Epithelial cell of esophagus (primary cell): ENCODE results near the gene ZNF445.
"Not testable (repeated sequence)": the region's sequence is repeated elsewhere in the genome, so short reads cannot be mapped to it uniquely, and the experiment has no call there.

ENCODE experiments used
- DNase-seq: peaks from one replicate; pipeline ENCODE4 v3.0.0; 2010; ENCODE audit warnings: low read depth
- H3K4me3 ChIP-seq: 2 replicates; pipeline ENCODE4 v1.5.1; 2011; ENCODE audit warnings: mild to moderate bottlenecking, low read length, control low read depth
- TF ChIP-seq, protein P1 (sequence below): IDR thresholded peaks from 2 replicates; pipeline ENCODE4 v1.5.1; 2011; ENCODE audit warnings: low read depth, mild to moderate bottlenecking, low read length, control low read depth, inconsistent platforms; ENCODE audit not compliant: insufficient read depth; ENCODE audit errors: missing control alignments

The ZNF445 gene

GRCh38 chr3:44511238-44511566 is 33.7 kb upstream of the ZNF445 start:
- no peak for DNase-seq
- TF ChIP-seq, protein P1, sequence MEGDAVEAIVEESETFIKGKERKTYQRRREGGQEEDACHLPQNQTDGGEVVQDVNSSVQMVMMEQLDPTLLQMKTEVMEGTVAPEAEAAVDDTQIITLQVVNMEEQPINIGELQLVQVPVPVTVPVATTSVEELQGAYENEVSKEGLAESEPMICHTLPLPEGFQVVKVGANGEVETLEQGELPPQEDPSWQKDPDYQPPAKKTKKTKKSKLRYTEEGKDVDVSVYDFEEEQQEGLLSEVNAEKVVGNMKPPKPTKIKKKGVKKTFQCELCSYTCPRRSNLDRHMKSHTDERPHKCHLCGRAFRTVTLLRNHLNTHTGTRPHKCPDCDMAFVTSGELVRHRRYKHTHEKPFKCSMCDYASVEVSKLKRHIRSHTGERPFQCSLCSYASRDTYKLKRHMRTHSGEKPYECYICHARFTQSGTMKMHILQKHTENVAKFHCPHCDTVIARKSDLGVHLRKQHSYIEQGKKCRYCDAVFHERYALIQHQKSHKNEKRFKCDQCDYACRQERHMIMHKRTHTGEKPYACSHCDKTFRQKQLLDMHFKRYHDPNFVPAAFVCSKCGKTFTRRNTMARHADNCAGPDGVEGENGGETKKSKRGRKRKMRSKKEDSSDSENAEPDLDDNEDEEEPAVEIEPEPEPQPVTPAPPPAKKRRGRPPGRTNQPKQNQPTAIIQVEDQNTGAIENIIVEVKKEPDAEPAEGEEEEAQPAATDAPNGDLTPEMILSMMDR, result no peak
- peak overlapping the region; percentile 53 for H3K4me3 ChIP-seq

- H3K4me3 ChIP-seq, result peak overlapping the region; percentile 87
- TF ChIP-seq, protein P1, result no peak
- DNase-seq, result no peak
Observed at GRCh38 chr3:44510000-44510368, 32.5 kb upstream of the ZNF445 start.

DNA sequence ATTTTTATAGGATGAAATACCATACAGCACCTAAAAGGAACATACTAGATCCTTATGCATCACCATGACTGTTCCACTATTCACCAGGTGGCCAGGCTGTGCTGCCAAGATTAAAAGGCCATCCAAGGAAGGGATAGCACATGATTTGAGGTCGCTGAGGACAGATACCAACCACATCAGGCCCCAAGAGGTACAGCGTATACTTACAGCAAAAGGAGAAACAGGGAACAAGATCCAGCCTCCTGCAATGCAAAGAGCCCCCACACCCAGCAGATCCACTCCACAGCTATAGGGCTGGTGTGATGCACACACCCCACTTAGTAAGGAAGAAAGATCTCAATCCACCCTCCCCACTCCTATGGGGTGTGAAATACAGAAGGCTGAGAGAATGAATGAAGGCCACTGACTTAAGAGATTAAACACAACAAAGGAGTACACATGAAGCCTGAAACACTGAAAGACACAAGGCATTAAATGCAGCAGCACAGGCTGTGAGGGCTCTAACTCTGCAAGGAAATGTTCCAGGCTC is 32.0 kb upstream of the ZNF445 start:
- TF ChIP-seq, protein P1, result no peak
- no peak for DNase-seq
- H3K4me3 ChIP-seq, result peak overlapping the region; percentile 87

DNA sequence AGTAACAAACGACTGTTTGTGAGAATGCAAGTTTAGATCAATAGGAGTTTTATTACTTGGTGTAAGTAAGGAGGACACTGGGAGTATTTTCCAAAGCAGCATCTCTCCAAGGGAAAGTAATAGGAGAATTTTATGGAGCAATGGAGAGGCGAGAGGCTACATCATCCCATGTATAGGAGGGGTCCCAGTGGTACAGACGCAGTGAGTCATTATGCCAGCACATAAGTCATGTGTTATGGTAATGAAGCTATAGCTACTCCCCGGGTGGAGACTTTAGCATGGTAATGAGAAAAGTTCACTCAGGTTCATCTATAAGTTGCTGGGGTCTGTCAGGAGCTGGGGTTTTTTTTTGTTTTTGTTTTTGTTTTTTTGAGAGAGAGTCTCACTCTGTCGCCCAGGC is 29.5 kb upstream of the ZNF445 start:
- no peak overlapping the region for H3K4me3 ChIP-seq
- TF ChIP-seq, protein P1, result no peak
- DNase-seq, result no peak

GRCh38 chr3:44506556-44506955 is 29.1 kb upstream of the ZNF445 start:
- TF ChIP-seq, protein P1, result no peak
- DNase-seq, result no peak
- H3K4me3 ChIP-seq, result no peak overlapping the region

- TF ChIP-seq, protein P1, result no peak
- H3K4me3 ChIP-seq, result no peak overlapping the region
- no peak for DNase-seq
Observed at GRCh38 chr3:44504566-44504965, 27.1 kb upstream of the ZNF445 start.

DNA sequence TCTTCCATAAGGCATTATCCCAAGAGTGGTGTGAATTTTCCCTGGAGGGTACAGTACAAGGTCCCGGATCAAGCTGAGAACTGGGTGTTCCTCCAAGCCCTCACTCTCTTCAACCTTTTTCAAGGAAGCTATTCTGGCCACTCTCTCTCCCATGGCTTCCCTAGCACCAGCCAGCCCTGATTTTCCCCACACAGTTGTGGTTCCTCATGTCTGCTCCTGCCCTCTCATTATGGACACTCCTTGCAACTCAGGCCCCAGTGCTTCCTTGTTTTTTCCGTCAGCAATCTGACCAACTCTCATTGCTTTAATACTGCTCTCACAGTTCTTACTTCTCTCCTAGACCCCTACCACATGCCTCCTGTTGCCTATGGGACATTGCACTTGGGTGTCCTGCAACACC is 25.7 kb upstream of the ZNF445 start:
- DNase-seq, H3K4me3 ChIP-seq: not testable (repeated sequence)
